ENCODE results near the gene VENTX.

The VENTX gene

GRCh38 chr10:133267829-133268228 is 30.2 kb downstream of the VENTX start:
- Histone ChIP-seq H3K27ac (ENCODE audit: insufficient read depth in 1 of 2, low read depth in 1 of 2, low read length in 2 of 2, poor library complexity in 1 of 2, severe bottlenecking in 2 of 2) (no peak overlapping the region), H3K4me1 (ENCODE audit: control extremely low read depth in 1 of 4, control insufficient read depth in 4 of 4, insufficient read depth in 4 of 4, low read length in 3 of 4) (peaks cover 0 to 7% (median 5%) of the 10 kb centered on the region in 4 experiments), H3K36me3 (ENCODE audit: control insufficient read depth in 4 of 4, insufficient read depth in 4 of 4, low read length in 3 of 4) (peaks cover 0 to 82% (median 37%) of the 10 kb centered on the region in 4 experiments), H3K9me3 (ENCODE audit: control extremely low read depth in 1 of 5, control insufficient read depth in 4 of 5, insufficient read depth in 2 of 5, low read depth in 1 of 5, low read length in 4 of 5) (no peaks in the 10 kb centered on the region), H3K4me3 (ENCODE audit: control insufficient read depth in 1 of 7, extremely low read depth in 1 of 7, insufficient read depth in 4 of 7, low read depth in 2 of 7, low read length in 6 of 7) (no peak overlapping the region), H3K27me3 (replicated peaks in 2 of 5; ENCODE audit: control insufficient read depth in 4 of 5, insufficient read depth in 5 of 5, low read length in 4 of 5) (no peaks in the 10 kb centered on the region)
- ChIA-PET POLR2A (interaction anchor here (3.0 to 7.6 kb wide), 2 partner anchors 6 to 10 kb away, joined by 9 to 63 read pairs; partner anchors contain the start of gene ADAM8), CTCF (interaction anchor here (0.7 to 1.3 kb wide), 4 partner anchors 9 to 746 kb away, joined by 3 to 5 read pairs (median 4); no protein-coding TSS in a partner anchor)
- 97% methylated on average over 20 of the region's 22 CpGs for WGBS (ENCODE audit: insufficient coverage)
- DNase-seq = no peak

GRCh38 chr10:133268532-133268931 is 30.9 kb downstream of the VENTX start:
- 98% methylated on average over 21 of the region's 22 CpGs for whole genome bisulfite sequencing (ENCODE audit: insufficient coverage)
- Histone ChIP-seq H3K36me3 (ENCODE audit: control insufficient read depth in 4 of 4, insufficient read depth in 4 of 4, low read length in 3 of 4) (peaks cover 0 to 82% (median 37%) of the 10 kb centered on the region in 4 experiments), H3K9me3 (ENCODE audit: control extremely low read depth in 1 of 5, control insufficient read depth in 4 of 5, insufficient read depth in 2 of 5, low read depth in 1 of 5, low read length in 4 of 5) (no peaks in the 10 kb centered on the region), H3K4me1 (ENCODE audit: control extremely low read depth in 1 of 4, control insufficient read depth in 4 of 4, insufficient read depth in 4 of 4, low read length in 3 of 4) (peaks cover 0 to 5% (median 1%) of the 10 kb centered on the region in 4 experiments), H3K4me3 (ENCODE audit: control insufficient read depth in 1 of 7, extremely low read depth in 1 of 7, insufficient read depth in 4 of 7, low read depth in 2 of 7, low read length in 6 of 7) (no peak overlapping the region), H3K27ac (ENCODE audit: insufficient read depth in 1 of 2, low read depth in 1 of 2, low read length in 2 of 2, poor library complexity in 1 of 2, severe bottlenecking in 2 of 2) (no peak overlapping the region), H3K27me3 (replicated peaks in 2 of 5; ENCODE audit: control insufficient read depth in 4 of 5, insufficient read depth in 5 of 5, low read length in 4 of 5) (no peaks in the 10 kb centered on the region)
- ChIA-PET CTCF (interaction anchor here (0.7 kb wide), 1 partner anchor 747 kb away, joined by 3 read pairs; no protein-coding TSS in a partner anchor), POLR2A (interaction anchor here (3.0 kb wide), 1 partner anchor 10 kb away, joined by 9 read pairs; no protein-coding TSS in a partner anchor)
- DNase-seq = no peak

- DNase-seq = no peak
- Histone ChIP-seq H3K36me3 (ENCODE audit: control insufficient read depth in 4 of 4, insufficient read depth in 4 of 4, low read length in 3 of 4) (peaks cover 0 to 81% (median 36%) of the 10 kb centered on the region in 4 experiments), H3K4me3 (ENCODE audit: control insufficient read depth in 1 of 7, extremely low read depth in 1 of 7, insufficient read depth in 4 of 7, low read depth in 2 of 7, low read length in 6 of 7) (no peak overlapping the region), H3K9me3 (ENCODE audit: control extremely low read depth in 1 of 5, control insufficient read depth in 4 of 5, insufficient read depth in 2 of 5, low read depth in 1 of 5, low read length in 4 of 5) (no peaks in the 10 kb centered on the region), H3K4me1 (ENCODE audit: control extremely low read depth in 1 of 4, control insufficient read depth in 4 of 4, insufficient read depth in 4 of 4, low read length in 3 of 4) (peaks cover 0 to 8% (median 4%) of the 10 kb centered on the region in 4 experiments), H3K27me3 (replicated peaks in 2 of 5; ENCODE audit: control insufficient read depth in 4 of 5, insufficient read depth in 5 of 5, low read length in 4 of 5) (no peaks in the 10 kb centered on the region), H3K27ac (ENCODE audit: insufficient read depth in 1 of 2, low read depth in 1 of 2, low read length in 2 of 2, poor library complexity in 1 of 2, severe bottlenecking in 2 of 2) (no peak overlapping the region)
- POLR2A ChIA-PET = no interaction called here
- CTCF ChIA-PET = no interaction called here
- WGBS (ENCODE audit: insufficient coverage) = 88% methylated on average over 25 of the region's 26 CpGs
Observed at GRCh38 chr10:133269367-133269766, 31.7 kb downstream of the VENTX start.

- WGBS (ENCODE audit: insufficient coverage) = 93% methylated on average over 19 of the region's 20 CpGs
- CTCF ChIA-PET = interaction anchor here (1.0 to 1.3 kb wide), 2 partner anchors 8 to 9 kb away, joined by 4 read pairs; no protein-coding TSS in a partner anchor
- H3K4me3 ChIP-seq (ENCODE audit: control insufficient read depth in 1 of 7, extremely low read depth in 1 of 7, insufficient read depth in 4 of 7, low read depth in 2 of 7, low read length in 6 of 7) = no peak overlapping the region
- H3K9me3 ChIP-seq (ENCODE audit: control extremely low read depth in 1 of 5, control insufficient read depth in 4 of 5, insufficient read depth in 2 of 5, low read depth in 1 of 5, low read length in 4 of 5) = no peaks in the 10 kb centered on the region
- no peak for DNase-seq
- H3K27ac ChIP-seq (ENCODE audit: insufficient read depth in 1 of 2, low read depth in 1 of 2, low read length in 2 of 2, poor library complexity in 1 of 2, severe bottlenecking in 2 of 2) = no peak overlapping the region
- H3K27me3 ChIP-seq (replicated peaks in 2 of 5; ENCODE audit: control insufficient read depth in 4 of 5, insufficient read depth in 5 of 5, low read length in 4 of 5) = no peaks in the 10 kb centered on the region
- H3K36me3 ChIP-seq (ENCODE audit: control insufficient read depth in 4 of 4, insufficient read depth in 4 of 4, low read length in 3 of 4) = peaks cover 0 to 78% (median 35%) of the 10 kb centered on the region in 4 experiments
- peaks cover 0 to 16% (median 11%) of the 10 kb centered on the region in 4 experiments for H3K4me1 ChIP-seq (ENCODE audit: control extremely low read depth in 1 of 4, control insufficient read depth in 4 of 4, insufficient read depth in 4 of 4, low read length in 3 of 4)
- POLR2A ChIA-PET = no interaction called here
Observed at GRCh38 chr10:133270204-133270603, 32.5 kb downstream of the VENTX start.

GRCh38 chr10:133270773-133271297 is 33.2 kb downstream of the VENTX start:
- H3K9me3 ChIP-seq (ENCODE audit: control extremely low read depth in 1 of 5, control insufficient read depth in 4 of 5, insufficient read depth in 2 of 5, low read depth in 1 of 5, low read length in 4 of 5) = no peaks in the 10 kb centered on the region
- H3K27me3 ChIP-seq (replicated peaks in 2 of 5; ENCODE audit: control insufficient read depth in 4 of 5, insufficient read depth in 5 of 5, low read length in 4 of 5) = no peaks in the 10 kb centered on the region
- CTCF ChIA-PET = interaction anchor here (1.0 to 1.3 kb wide), 2 partner anchors 9 kb away, joined by 4 read pairs; no protein-coding TSS in a partner anchor
- DNase-seq = no peak
- WGBS (ENCODE audit: insufficient coverage) = 97% methylated on average over 19 of the region's 19 CpGs
- no peak overlapping the region for H3K4me3 ChIP-seq (ENCODE audit: control insufficient read depth in 1 of 7, extremely low read depth in 1 of 7, insufficient read depth in 4 of 7, low read depth in 2 of 7, low read length in 6 of 7)
- POLR2A ChIA-PET = no interaction called here
- H3K36me3 ChIP-seq (ENCODE audit: control insufficient read depth in 4 of 4, insufficient read depth in 4 of 4, low read length in 3 of 4) = peaks cover 0 to 78% (median 35%) of the 10 kb centered on the region in 4 experiments
- no peak overlapping the region for H3K27ac ChIP-seq (ENCODE audit: insufficient read depth in 1 of 2, low read depth in 1 of 2, low read length in 2 of 2, poor library complexity in 1 of 2, severe bottlenecking in 2 of 2)
- peaks cover 0 to 22% (median 17%) of the 10 kb centered on the region in 4 experiments for H3K4me1 ChIP-seq (ENCODE audit: control extremely low read depth in 1 of 4, control insufficient read depth in 4 of 4, insufficient read depth in 4 of 4, low read length in 3 of 4)

- 90% methylated on average over 32 of the region's 35 CpGs for WGBS (ENCODE audit: insufficient coverage)
- POLR2A ChIA-PET = interaction anchor here (5.8 kb wide), 1 partner anchor 8 kb away, joined by 63 read pairs; no protein-coding TSS in a partner anchor
- H3K36me3 ChIP-seq (ENCODE audit: control insufficient read depth in 4 of 4, insufficient read depth in 4 of 4, low read length in 3 of 4) = peaks cover 0 to 69% (median 33%) of the 10 kb centered on the region in 4 experiments
- CTCF ChIA-PET = no interaction called here
- H3K27ac ChIP-seq (ENCODE audit: insufficient read depth in 1 of 2, low read depth in 1 of 2, low read length in 2 of 2, poor library complexity in 1 of 2, severe bottlenecking in 2 of 2) = no peak overlapping the region
- peaks cover 0 to 30% (median 26%) of the 10 kb centered on the region in 4 experiments for H3K4me1 ChIP-seq (ENCODE audit: control extremely low read depth in 1 of 4, control insufficient read depth in 4 of 4, insufficient read depth in 4 of 4, low read length in 3 of 4)
- H3K27me3 ChIP-seq (replicated peaks in 2 of 5; ENCODE audit: control insufficient read depth in 4 of 5, insufficient read depth in 5 of 5, low read length in 4 of 5) = no peaks in the 10 kb centered on the region
- no peak for DNase-seq
- no peaks in the 10 kb centered on the region for H3K9me3 ChIP-seq (ENCODE audit: control extremely low read depth in 1 of 5, control insufficient read depth in 4 of 5, insufficient read depth in 2 of 5, low read depth in 1 of 5, low read length in 4 of 5)
- H3K4me3 ChIP-seq (ENCODE audit: control insufficient read depth in 1 of 7, extremely low read depth in 1 of 7, insufficient read depth in 4 of 7, low read depth in 2 of 7, low read length in 6 of 7) = no peak overlapping the region
Observed at GRCh38 chr10:133271521-133272300, 34.1 kb downstream of the VENTX start.
